ENCODE measurements around the gene GTF2H2.
"Not testable (repeated sequence)": the region's sequence is repeated elsewhere in the genome, so short reads cannot be mapped to it uniquely, and the experiment has no call there.

DNA sequence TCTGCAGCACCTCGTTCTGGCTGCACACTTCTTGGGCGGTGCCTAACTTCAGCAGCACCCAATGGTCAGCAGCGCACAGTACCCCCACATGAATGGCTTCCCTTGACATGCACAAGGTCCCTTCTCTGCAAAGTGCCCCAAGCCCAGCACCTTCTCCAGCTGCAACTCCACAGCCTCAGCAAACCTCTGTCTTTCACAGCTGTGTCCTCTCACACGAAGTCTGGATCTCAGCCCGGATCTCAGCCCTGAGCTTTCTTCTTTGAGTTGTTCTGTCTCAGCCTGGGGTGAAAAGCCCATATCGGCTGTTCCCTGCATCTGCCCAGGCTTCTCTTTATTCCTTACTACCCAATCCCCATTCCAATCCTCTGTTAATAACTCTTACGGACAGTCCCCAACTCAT lies 32.5 kb upstream of the GTF2H2 start:
- TF ChIP-seq, protein P1, sequence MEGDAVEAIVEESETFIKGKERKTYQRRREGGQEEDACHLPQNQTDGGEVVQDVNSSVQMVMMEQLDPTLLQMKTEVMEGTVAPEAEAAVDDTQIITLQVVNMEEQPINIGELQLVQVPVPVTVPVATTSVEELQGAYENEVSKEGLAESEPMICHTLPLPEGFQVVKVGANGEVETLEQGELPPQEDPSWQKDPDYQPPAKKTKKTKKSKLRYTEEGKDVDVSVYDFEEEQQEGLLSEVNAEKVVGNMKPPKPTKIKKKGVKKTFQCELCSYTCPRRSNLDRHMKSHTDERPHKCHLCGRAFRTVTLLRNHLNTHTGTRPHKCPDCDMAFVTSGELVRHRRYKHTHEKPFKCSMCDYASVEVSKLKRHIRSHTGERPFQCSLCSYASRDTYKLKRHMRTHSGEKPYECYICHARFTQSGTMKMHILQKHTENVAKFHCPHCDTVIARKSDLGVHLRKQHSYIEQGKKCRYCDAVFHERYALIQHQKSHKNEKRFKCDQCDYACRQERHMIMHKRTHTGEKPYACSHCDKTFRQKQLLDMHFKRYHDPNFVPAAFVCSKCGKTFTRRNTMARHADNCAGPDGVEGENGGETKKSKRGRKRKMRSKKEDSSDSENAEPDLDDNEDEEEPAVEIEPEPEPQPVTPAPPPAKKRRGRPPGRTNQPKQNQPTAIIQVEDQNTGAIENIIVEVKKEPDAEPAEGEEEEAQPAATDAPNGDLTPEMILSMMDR (IDR thresholded peaks at IDR 0.05) = not testable (repeated sequence)
- TF ChIP-seq POLR2A (IDR thresholded peaks at IDR 0.05) = not testable (repeated sequence)

Data from Peyer's patch (tissue), 4 donors.